HG03025 (cell line): Measurements from ENCODE around the gene ANKHD1.
"Not testable (repeated sequence)": the region's sequence is repeated elsewhere in the genome, so short reads cannot be mapped to it uniquely, and the experiment has no call there.

Source experiments
- ATAC-seq: cut with Tn5 transposase; IDR thresholded peaks from one replicate; pipeline ENCODE4 v1.9.1; 2021; ENCODE audit warnings: mild to moderate bottlenecking, moderate library complexity; ENCODE audit not compliant: unreplicated experiment, low FRiP score

The ANKHD1 gene

DNA sequence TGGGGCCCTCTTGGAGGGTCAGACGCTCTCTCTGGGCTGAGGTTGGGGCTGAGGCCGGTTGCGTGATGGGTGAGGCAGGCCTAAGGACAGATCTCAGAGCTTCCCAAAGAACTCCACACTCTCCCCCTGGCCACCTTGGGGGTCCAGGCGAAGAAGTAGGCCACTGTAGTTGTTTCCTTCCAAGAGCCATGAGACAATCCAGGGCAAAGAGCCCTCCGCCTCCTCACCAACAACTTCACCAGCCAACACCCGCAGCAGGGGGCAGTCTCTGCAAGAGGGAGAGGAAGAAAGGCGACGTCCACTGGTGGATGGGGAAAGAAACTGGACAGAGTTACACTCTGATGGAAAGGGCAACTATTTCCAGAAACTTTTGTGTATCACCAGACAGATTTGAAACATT, 173.7 kb downstream of the ANKHD1 start:
- no peak for ATAC-seq

DNA sequence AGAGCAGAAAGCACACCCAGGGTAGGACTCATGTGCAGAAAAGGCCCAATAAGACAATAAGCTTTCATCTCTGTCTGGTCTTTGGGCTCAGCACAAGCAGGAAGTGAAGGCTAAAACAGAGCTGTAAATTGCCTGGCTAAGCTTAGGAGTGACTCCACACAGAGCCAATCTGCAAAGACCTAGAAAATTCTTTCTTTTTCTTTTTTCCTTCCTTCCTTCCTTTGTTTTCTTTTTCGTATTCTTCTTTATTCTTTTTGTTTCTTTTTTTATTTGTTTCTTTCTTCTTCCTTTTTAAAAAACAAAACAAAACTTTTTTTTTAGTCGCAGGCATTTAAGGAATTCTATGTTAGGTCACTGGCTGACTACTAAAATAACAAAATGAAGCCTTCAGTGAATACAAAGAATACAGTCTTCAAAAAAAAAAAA, 175.2 kb downstream of the ANKHD1 start:
- ATAC-seq, result no peak

DNA sequence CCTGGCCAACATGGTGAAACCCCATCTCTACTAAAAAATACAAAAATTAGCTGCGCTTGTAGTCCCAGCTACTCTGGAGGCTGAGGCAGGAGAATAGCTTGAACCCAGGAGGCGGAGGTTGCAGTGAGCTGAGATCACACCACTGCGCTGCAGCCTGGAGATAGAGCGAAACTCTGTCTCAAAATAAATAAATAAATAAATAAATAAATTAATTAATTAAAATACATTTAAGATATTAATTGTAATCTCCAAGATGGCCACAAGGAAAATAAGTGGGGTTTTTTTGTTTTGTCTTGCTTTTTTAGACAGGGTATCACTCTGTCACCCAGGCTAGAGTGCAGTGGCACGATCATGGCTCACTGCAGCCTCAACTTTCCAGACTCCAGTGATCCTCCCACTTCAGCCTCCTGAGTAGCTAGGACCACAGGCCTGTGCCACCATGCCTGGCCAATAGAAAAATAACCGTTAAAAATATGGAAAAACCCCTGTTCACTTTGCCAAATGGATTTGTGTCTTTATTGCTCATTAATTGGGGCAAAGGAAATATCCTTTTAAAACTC, 177.6 kb downstream of the ANKHD1 start:
- ATAC-seq, result not testable (repeated sequence)

DNA sequence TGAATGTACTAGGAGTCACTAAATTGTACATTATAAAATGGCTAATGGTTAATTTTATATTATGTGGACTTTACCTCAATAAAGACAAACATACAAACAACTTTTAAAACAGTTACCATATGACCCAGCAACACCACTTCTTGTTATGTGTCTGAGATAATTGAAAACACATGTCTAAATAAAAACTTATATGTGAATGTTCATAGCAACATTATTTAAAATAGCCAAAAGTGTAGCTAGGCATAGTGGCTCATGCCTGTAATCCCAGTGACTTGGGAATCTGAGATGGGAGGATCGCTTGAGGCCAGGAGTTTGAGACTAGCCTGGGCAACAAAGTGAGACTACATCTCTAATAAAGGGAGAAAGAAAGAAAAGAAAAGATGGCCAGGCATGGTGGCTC, 185.9 kb downstream of the ANKHD1 start:
- ATAC-seq, result no peak

DNA sequence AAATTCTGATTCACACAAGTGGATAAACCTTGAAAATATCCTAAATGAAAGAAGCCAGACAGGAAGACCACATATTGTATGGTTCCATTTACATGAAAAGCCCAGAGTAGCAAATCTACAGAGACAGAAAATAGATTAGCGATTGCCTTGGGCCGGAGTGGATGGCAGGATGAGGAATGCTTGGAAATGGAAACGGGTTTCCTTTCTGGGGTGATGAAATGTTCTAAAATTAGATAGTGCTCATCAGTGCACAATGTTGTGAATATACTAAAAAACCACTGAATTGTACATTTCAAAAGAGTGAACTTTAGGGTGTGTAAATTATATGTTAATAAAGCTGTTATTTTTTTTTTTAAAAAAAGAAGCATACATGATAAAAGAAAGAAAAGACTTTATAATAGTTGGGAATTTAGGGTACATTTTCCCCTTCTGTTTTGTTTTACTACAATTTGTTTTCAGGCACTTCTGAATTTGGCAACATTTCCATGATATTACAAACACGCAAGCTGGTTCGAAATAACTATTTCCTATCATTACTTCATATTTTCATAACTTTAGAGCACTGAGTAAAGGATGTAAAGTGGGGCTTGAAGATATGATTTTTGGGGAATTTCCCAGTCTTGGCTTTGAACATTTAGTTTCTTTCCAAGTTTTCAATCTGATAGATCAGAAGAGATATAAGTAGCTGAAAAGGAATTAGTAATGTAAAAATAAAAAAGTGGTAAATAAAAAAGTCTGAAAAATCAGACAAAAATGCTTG, 186.9 kb downstream of the ANKHD1 start:
- no peak for ATAC-seq
